NCI-H187 (cell line): ENCODE results near the gene NR2E3.

Experiments
- DNase-seq, 2 experiments: peaks; one replicate each; lab custom pipeline; 2025; lab: John Stamatoyannopoulos, UW

The NR2E3 gene

DNA sequence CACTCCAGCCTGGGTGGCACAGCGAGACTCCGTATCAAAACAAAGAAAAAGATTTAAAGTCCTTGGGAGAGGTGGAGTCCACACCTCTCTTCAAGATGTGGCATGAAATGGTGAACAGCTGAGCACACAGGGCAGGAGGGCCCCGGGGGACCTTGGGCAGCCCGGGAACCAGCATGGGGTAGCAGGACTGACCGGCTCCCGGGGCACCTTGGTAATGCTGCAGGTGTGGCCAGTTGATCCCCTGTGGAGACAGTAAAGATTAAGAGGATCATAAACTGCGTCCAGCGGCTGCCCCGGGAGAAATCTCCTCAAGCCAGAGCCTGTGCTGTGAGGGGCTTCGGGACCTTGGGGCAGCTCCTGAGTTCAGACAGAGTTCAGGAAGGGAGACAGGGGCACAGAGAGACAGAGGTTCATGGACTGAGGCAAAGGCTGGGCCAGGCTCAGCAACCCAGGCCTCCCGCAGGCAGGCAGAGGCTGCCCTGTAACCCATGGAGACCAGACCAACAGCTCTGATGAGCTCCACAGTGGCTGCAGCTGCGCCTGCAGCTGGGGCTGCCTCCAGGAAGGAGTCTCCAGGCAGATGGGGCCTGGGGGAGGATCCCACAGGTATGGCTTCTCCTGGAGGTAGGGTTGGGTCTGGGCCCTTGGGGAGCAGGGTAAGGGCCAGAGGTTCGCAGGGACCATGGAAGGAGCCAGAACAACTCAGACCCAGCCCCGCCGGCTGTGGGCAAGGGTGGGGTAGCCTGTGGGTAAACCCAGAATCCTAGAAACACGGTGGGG, at the start of gene NR2E3:
Gene NR2E3 (plus strand): TSS at position 299 of the 780 bp plus-strand sequence. CDS start 190 bp downstream, at position 489.
- DNase-seq: no peak

GRCh38 chr15:71760852-71761251, 49.5 kb upstream of the NR2E3 start:
- DNase-seq: no peak

- DNase-seq: no peak
Measured at GRCh38 chr15:71761649-71762048, 48.7 kb upstream of the NR2E3 start.

DNA sequence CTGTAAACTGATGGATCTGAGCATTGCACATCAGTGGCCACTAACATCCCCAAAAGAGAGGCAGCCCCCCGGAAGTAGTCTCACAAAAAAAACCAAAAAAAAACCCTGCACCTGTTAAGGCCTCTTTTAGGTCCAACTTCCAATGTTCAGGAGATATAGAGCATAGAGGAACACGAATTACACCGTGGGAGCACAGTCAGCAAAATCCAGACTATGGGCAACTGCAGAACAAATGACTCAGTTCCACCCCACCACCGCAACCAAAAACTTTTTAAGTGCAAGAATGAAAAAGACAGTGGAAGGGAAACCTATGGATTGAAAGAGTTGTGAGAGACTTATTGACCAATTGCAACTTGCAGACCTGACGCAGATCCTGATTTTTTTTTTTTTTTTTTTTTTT, 42.2 kb upstream of the NR2E3 start:
- DNase-seq: no peak

DNA sequence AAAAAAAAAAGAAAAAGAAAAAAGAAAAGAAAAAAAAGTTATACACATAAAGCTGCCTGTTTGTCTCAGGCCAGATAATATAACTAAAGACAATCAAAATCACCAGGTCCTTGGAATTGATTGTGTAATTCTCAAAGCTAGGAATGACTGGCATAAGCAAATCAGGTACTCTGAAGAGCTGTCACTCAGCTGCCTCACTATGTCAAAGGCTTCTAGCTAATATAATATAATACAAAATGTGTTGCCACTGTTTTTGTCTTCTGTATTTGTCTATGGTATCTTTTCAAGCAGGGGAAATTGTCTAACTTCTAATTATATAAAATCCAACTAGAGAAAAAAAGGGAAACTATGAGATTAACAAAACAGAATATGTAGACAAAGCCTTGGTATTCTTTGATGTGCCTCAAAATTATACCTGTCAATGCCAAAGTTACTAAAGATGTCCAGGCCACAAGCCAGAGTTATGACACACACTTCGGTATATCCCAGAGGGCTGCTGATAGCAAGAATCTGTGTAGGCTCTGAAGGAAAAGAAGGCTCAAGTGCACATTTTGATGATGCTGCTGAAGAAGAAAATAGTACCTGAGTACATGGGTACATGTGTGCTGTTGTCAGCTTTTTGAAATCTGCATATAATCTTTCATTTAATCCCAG, 37.0 kb upstream of the NR2E3 start:
- DNase-seq: no peak

DNA sequence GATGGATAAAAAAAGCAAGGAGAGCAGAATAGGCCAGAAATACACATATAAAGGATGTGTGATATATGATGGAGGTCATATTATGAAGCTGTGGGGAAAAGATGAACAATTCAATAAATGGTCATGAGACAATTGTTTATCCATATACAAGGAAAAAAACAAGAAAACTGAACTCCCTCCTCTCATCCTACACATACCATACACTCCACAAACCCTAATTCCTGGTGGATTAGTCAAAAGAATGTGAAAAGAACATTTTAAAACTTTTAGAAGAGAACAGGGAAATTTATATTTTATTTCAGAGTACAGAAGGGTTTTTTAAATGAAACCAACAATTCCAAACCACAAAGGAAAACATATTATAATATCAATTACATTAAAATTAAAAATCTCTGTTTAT, 34.5 kb upstream of the NR2E3 start:
- no peak for DNase-seq

GRCh38 chr15:71776304-71776703, 34.0 kb upstream of the NR2E3 start:
- no peak for DNase-seq

GRCh38 chr15:71777216-71777943, 33.0 kb upstream of the NR2E3 start:
- DNase-seq: no peak

GRCh38 chr15:71779073-71779797, 31.1 kb upstream of the NR2E3 start:
- DNase-seq: no peak

GRCh38 chr15:71780115-71780976, 30.0 kb upstream of the NR2E3 start:
- no peak for DNase-seq

- DNase-seq: no peak
Measured at GRCh38 chr15:71781179-71781964, 29.0 kb upstream of the NR2E3 start.

GRCh38 chr15:71781965-71782265, 28.4 kb upstream of the NR2E3 start:
- DNase-seq: no peak

- no peak for DNase-seq
Measured at GRCh38 chr15:71782422-71783165, 27.8 kb upstream of the NR2E3 start.

DNA sequence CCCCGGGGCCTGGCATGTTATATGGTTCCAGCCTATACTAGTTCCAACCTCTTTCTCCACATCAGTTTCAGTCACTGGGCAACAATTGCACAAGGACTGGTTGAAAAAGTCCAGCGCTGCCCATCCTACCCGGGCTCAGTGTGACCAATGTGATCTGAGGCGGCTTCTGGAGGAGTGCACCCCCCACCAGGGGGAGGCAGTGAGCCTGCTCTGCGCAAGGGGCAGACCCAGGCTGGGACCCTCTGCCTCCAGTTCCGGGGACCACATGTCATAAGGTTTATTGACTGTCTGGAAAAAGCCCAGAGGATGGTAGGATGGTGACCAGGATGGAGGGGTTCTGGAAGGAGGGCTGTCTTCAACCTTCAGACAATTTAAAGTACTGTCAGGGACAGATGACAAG, 25.6 kb upstream of the NR2E3 start:
- DNase-seq: no peak

GRCh38 chr15:71785996-71786395, 24.4 kb upstream of the NR2E3 start:
- no peak for DNase-seq

- DNase-seq: no peak
Measured at GRCh38 chr15:71786673-71787072, 23.7 kb upstream of the NR2E3 start.

GRCh38 chr15:71788646-71789579, 21.4 kb upstream of the NR2E3 start:
- DNase-seq: no peak

- no peak for DNase-seq
Measured at GRCh38 chr15:71789616-71790015, 20.7 kb upstream of the NR2E3 start.

- DNase-seq: no peak
Measured at GRCh38 chr15:71790081-71790480, 20.3 kb upstream of the NR2E3 start.
